GM21825 (cell line): Measurements from ENCODE around the gene PHF3.

Experiments
- ATAC-seq: cut with Tn5 transposase; IDR thresholded peaks from one replicate; pipeline ENCODE4 v1.9.1; 2021; ENCODE audit warnings: mild to moderate bottlenecking, moderate library complexity; ENCODE audit not compliant: unreplicated experiment

PHF3 gene

DNA sequence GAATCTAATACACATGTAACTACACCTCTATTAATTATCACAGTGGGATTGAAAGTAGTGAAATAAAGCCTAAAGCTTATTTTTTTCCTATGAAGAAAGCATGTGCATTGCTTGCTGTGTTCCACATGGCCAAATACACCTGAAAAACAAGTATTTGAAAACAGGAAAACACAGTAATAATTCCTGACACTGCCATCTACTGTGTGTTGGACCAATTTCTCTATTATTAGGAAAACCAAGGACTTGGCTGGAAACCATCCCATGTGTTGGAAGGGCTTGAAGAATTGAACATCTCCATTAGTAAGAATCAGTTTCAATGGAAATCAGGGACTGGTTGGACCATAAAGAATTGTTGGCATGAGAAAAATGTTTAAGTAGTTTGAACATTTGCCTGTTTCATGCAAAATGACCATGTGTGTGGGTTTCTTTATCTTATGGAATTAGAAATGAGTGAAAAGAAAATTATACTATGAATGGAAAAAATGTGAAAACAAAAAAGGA lies 124.1 kb downstream of the PHF3 start:
- no peak for ATAC-seq

DNA sequence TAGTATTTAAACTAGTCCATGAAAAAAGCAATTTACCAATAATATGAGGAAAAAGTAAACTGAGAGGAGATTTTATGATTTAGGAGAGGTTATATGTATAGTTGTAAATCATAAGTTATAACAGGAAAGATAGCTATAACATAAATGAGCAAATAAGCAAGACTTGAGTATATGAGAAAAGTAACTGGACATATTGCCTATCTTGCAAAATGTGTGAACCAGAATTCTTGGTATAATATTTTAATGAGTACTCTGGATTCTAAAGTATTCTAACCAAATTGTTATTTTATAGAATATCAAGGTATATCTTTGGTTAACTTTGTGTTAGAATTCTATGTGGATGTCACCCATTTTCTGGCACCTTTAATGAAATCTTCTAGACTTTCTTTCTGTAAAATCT lies 124.6 kb downstream of the PHF3 start:
- no peak for ATAC-seq

DNA sequence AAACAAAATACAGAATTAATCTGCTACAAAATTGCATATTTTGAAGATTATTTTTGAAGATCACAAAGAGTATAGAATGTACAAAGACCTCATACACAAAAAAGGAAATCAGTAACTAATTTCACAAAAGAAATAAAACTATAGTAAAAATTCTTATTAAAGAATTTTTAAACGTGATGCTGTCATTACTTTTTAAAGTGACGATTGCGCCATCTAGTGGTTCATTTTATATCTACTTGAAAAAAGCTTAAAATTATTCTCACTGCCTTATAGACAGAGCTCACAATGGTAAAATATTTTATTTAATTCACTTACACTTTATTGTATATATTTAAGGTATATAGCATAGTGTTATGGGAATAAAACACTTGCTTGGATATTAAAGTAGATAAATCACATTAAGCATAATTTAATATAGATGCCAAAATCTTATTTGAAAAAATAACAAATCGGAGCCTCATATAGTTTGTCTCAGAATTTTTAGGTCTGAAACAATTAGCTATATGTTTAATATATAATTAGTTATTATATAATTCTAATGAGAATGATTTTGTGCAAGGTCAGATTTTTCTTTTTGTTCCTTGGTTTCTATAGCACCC lies 128.8 kb downstream of the PHF3 start:
- ATAC-seq = no peak
